ENCODE data around the gene TOR2A. TPM values are rescaled to one million over a fixed set of nuclear protein-coding genes. Genes with fewer than 3 reads are reported as not detected.

Gene TOR2A
- total and polyA plus RNA-seq, 9 of the 15 experiments (the other 6 are each of a cell fraction or from before 2014, with no cell fraction given) = 0.80 to 25.9 (median 11.1) TPM

GRCh38 chr9:127734747-127735529, at the start of gene TOR2A (continued):
- TF ChIP-seq SP1 (CRISPR knock-in tag; IDR thresholded peaks at IDR 0.05) (peak; percentile 99), AFF1 (IDR thresholded peaks at IDR 0.05; ENCODE audit: low read depth in 1 of 2, partially characterized antibody in 2 of 2) (peak in 1 of 2 experiments; percentile 94), BRCA1 (IDR thresholded peaks at IDR 0.05) (no peak), BRCA1 (CRISPR knock-in tag; IDR thresholded peaks at IDR 0.05) (peak; percentile 67; the same call in 1 of the 2 replicates), ETV5 (CRISPR knock-in tag; IDR thresholded peaks at IDR 0.05; ENCODE audit: low read depth) (peak; percentile 72; the same call in 1 of the 2 replicates), ZNF324 (CRISPR knock-in tag; IDR thresholded peaks at IDR 0.05) (no peak), RAD21 (CRISPR knock-in tag; conservative IDR thresholded peaks at IDR 0.05 in 1 of 2, IDR thresholded peaks at IDR 0.05 in 1 of 2) (peak; percentile 98 to 99), SIN3A (IDR thresholded peaks at IDR 0.05; ENCODE audit: borderline replicate concordance in 2 of 2, control insufficient read depth in 1 of 2, low read depth in 2 of 2, low read length in 2 of 2) (peak; percentile 45 to 79; a peak in 1 of 4 replicates), CAMTA2 (CRISPR knock-in tag; conservative IDR thresholded peaks at IDR 0.05) (no peak), MTA3 (IDR thresholded peaks at IDR 0.05; ENCODE audit: borderline replicate concordance) (peak; percentile 51; the same call in 1 of the 2 replicates), PRDM10 (IDR thresholded peaks at IDR 0.05; ENCODE audit: partially characterized antibody) (peak; percentile 50), POLR2G (IDR thresholded peaks at IDR 0.05; ENCODE audit: low read depth, low read length) (peak; percentile 99), ARID1B (IDR thresholded peaks at IDR 0.05) (no peak), SIX5 (IDR thresholded peaks at IDR 0.05; ENCODE audit: borderline replicate concordance in 1 of 2, insufficient read depth in 1 of 2, low read depth in 1 of 2, low read length in 2 of 2) (peak; percentile 79 to 87), RFX5 (IDR thresholded peaks at IDR 0.05; ENCODE audit: low read depth, low read length) (peak; percentile 87), PHF21A (IDR thresholded peaks at IDR 0.05; ENCODE audit: borderline replicate concordance, low read depth) (0 out of 2 replicates have a peak, but pooled peaks have one; percentile 25), EHMT2 (IDR thresholded peaks at IDR 0.05) (no peak), TAF7 (tag; IDR thresholded peaks at IDR 0.05) (no peak)
